ENCODE data around the gene TBX18. TPM values are rescaled to one million over a fixed set of nuclear protein-coding genes. Genes with fewer than 3 reads are reported as not detected.

TBX18 gene
- 0.15 TPM for polyA plus RNA-seq (2013, experiment 1 of 2)
- polyA plus RNA-seq (2013, experiment 2 of 2), result not detected

GRCh38 chr6:84764332-84765049 is at the start of gene TBX18:
TSS of gene TBX18 (minus strand) at chr6:84764598. CDS start at chr6:84764181, 417 bp downstream.
- H3K4me3 ChIP-seq (ENCODE audit: low read length), result peak within 1 kb of the TSS; percentile 52
- H3K27ac ChIP-seq (ENCODE audit: low read depth, low read length), result no peak within 1 kb of the TSS
- no peak within 1 kb of the TSS for H3K9ac ChIP-seq (ENCODE audit: low read depth, low read length)
- under 1% methylated on average over 42 of the region's 42 CpGs for WGBS
- peaks cover 99% of the 10 kb centered on the region for H3K27me3 ChIP-seq (ENCODE audit: insufficient read depth, low read length)
- no peaks in the 10 kb centered on the region for H3K9me3 ChIP-seq (ENCODE audit: insufficient read depth, low read depth, low read length)
- H3K36me3 ChIP-seq (ENCODE audit: insufficient read depth, low read length), result no peaks in the 10 kb centered on the region
- H3K4me1 ChIP-seq (ENCODE audit: insufficient read depth, low read length), result peaks cover 10% of the 10 kb centered on the region

- Histone ChIP-seq H3K4me1 (ENCODE audit: insufficient read depth, low read length) (no peaks in the 10 kb centered on the region), H3K9ac (ENCODE audit: low read depth, low read length) (no peak overlapping the region), H3K27me3 (ENCODE audit: insufficient read depth, low read length) (no peaks in the 10 kb centered on the region), H3K4me3 (ENCODE audit: low read length) (no peak overlapping the region), H3K9me3 (ENCODE audit: insufficient read depth, low read depth, low read length) (no peaks in the 10 kb centered on the region), H3K36me3 (ENCODE audit: insufficient read depth, low read length) (no peaks in the 10 kb centered on the region), H3K27ac (ENCODE audit: low read depth, low read length) (no peak overlapping the region)
These were observed 47.0 kb upstream of the TBX18 start for GRCh38 chr6:84811351-84811750.

- WGBS, result 47% methylated on average over 4 of the region's 4 CpGs
- no peaks in the 10 kb centered on the region for H3K4me1 ChIP-seq (ENCODE audit: insufficient read depth, low read length)
These were observed 45.1 kb upstream of the TBX18 start for GRCh38 chr6:84809455-84809854.

GRCh38 chr6:84808491-84809061 is 44.2 kb upstream of the TBX18 start:
- WGBS, result 88% methylated on average over 6 of the region's 6 CpGs
- Histone ChIP-seq H3K4me1 (ENCODE audit: insufficient read depth, low read length) (no peaks in the 10 kb centered on the region), H3K27me3 (ENCODE audit: insufficient read depth, low read length) (no peaks in the 10 kb centered on the region), H3K9me3 (ENCODE audit: insufficient read depth, low read depth, low read length) (no peaks in the 10 kb centered on the region), H3K27ac (ENCODE audit: low read depth, low read length) (no peak overlapping the region), H3K36me3 (ENCODE audit: insufficient read depth, low read length) (no peaks in the 10 kb centered on the region), H3K9ac (ENCODE audit: low read depth, low read length) (no peak overlapping the region), H3K4me3 (ENCODE audit: low read length) (no peak overlapping the region)

More at GRCh38 chr6:84809455-84809854, 45.1 kb upstream of the TBX18 start:
- Histone ChIP-seq H3K9ac (ENCODE audit: low read depth, low read length) (no peak overlapping the region), H3K27ac (ENCODE audit: low read depth, low read length) (no peak overlapping the region), H3K36me3 (ENCODE audit: insufficient read depth, low read length) (no peaks in the 10 kb centered on the region), H3K27me3 (ENCODE audit: insufficient read depth, low read length) (no peaks in the 10 kb centered on the region), H3K4me3 (ENCODE audit: low read length) (no peak overlapping the region), H3K9me3 (ENCODE audit: insufficient read depth, low read depth, low read length) (no peaks in the 10 kb centered on the region)

- Histone ChIP-seq H3K4me3 (ENCODE audit: low read length) (no peak overlapping the region), H3K9ac (ENCODE audit: low read depth, low read length) (no peak overlapping the region), H3K36me3 (ENCODE audit: insufficient read depth, low read length) (no peaks in the 10 kb centered on the region), H3K9me3 (ENCODE audit: insufficient read depth, low read depth, low read length) (no peaks in the 10 kb centered on the region), H3K4me1 (ENCODE audit: insufficient read depth, low read length) (no peaks in the 10 kb centered on the region), H3K27ac (ENCODE audit: low read depth, low read length) (no peak overlapping the region), H3K27me3 (ENCODE audit: insufficient read depth, low read length) (no peaks in the 10 kb centered on the region)
- WGBS, result 88% methylated on average over 1 of the region's 1 CpG
These were observed 40.7 kb upstream of the TBX18 start for GRCh38 chr6:84805145-84805544.

GRCh38 chr6:84804720-84805119 is 40.3 kb upstream of the TBX18 start:
- Histone ChIP-seq H3K9ac (ENCODE audit: low read depth, low read length) (no peak overlapping the region), H3K4me3 (ENCODE audit: low read length) (no peak overlapping the region), H3K27ac (ENCODE audit: low read depth, low read length) (no peak overlapping the region), H3K27me3 (ENCODE audit: insufficient read depth, low read length) (no peaks in the 10 kb centered on the region), H3K4me1 (ENCODE audit: insufficient read depth, low read length) (no peaks in the 10 kb centered on the region), H3K36me3 (ENCODE audit: insufficient read depth, low read length) (no peaks in the 10 kb centered on the region), H3K9me3 (ENCODE audit: insufficient read depth, low read depth, low read length) (no peaks in the 10 kb centered on the region)
- 92% methylated on average over 2 of the region's 3 CpGs for WGBS

GRCh38 chr6:84801250-84801649 is 36.9 kb upstream of the TBX18 start:
- Histone ChIP-seq H3K27ac (ENCODE audit: low read depth, low read length) (no peak overlapping the region), H3K4me3 (ENCODE audit: low read length) (no peak overlapping the region), H3K9ac (ENCODE audit: low read depth, low read length) (no peak overlapping the region), H3K9me3 (ENCODE audit: insufficient read depth, low read depth, low read length) (no peaks in the 10 kb centered on the region), H3K4me1 (ENCODE audit: insufficient read depth, low read length) (no peaks in the 10 kb centered on the region), H3K27me3 (ENCODE audit: insufficient read depth, low read length) (no peaks in the 10 kb centered on the region), H3K36me3 (ENCODE audit: insufficient read depth, low read length) (no peaks in the 10 kb centered on the region)
- 94% methylated on average over 3 of the region's 3 CpGs for WGBS

- H3K9ac ChIP-seq (ENCODE audit: low read depth, low read length), result no peak overlapping the region
- 100% methylated on average over 1 of the region's 1 CpG for WGBS
- H3K4me1 ChIP-seq (ENCODE audit: insufficient read depth, low read length), result no peaks in the 10 kb centered on the region
- H3K27ac ChIP-seq (ENCODE audit: low read depth, low read length), result no peak overlapping the region
- H3K4me3 ChIP-seq (ENCODE audit: low read length), result no peak overlapping the region
- H3K27me3 ChIP-seq (ENCODE audit: insufficient read depth, low read length), result no peaks in the 10 kb centered on the region
- no peaks in the 10 kb centered on the region for H3K36me3 ChIP-seq (ENCODE audit: insufficient read depth, low read length)
- H3K9me3 ChIP-seq (ENCODE audit: insufficient read depth, low read depth, low read length), result 0 out of 2 replicates have a peak, but pooled peaks cover 2% of the 10 kb centered on the region
These were observed 33.9 kb upstream of the TBX18 start for GRCh38 chr6:84798257-84798656.

GRCh38 chr6:84796343-84796742 is 31.9 kb upstream of the TBX18 start:
- Histone ChIP-seq H3K36me3 (ENCODE audit: insufficient read depth, low read length) (no peaks in the 10 kb centered on the region), H3K9me3 (ENCODE audit: insufficient read depth, low read depth, low read length) (0 out of 2 replicates have a peak, but pooled peaks cover 2% of the 10 kb centered on the region), H3K27me3 (ENCODE audit: insufficient read depth, low read length) (no peaks in the 10 kb centered on the region), H3K27ac (ENCODE audit: low read depth, low read length) (no peak overlapping the region), H3K4me1 (ENCODE audit: insufficient read depth, low read length) (no peaks in the 10 kb centered on the region), H3K9ac (ENCODE audit: low read depth, low read length) (no peak overlapping the region), H3K4me3 (ENCODE audit: low read length) (no peak overlapping the region)
- WGBS, result 86% methylated on average over 2 of the region's 2 CpGs

- WGBS, result 95% methylated on average over 1 of the region's 1 CpG
- H3K27ac ChIP-seq (ENCODE audit: low read depth, low read length), result no peak overlapping the region
- H3K27me3 ChIP-seq (ENCODE audit: insufficient read depth, low read length), result no peaks in the 10 kb centered on the region
- no peak overlapping the region for H3K9ac ChIP-seq (ENCODE audit: low read depth, low read length)
- H3K9me3 ChIP-seq (ENCODE audit: insufficient read depth, low read depth, low read length), result 0 out of 2 replicates have a peak, but pooled peaks cover 2% of the 10 kb centered on the region
- H3K4me3 ChIP-seq (ENCODE audit: low read length), result no peak overlapping the region
- no peaks in the 10 kb centered on the region for H3K4me1 ChIP-seq (ENCODE audit: insufficient read depth, low read length)
- no peaks in the 10 kb centered on the region for H3K36me3 ChIP-seq (ENCODE audit: insufficient read depth, low read length)
These were observed 27.5 kb upstream of the TBX18 start for GRCh38 chr6:84791927-84792326.

GRCh38 chr6:84791233-84791632 is 26.8 kb upstream of the TBX18 start:
- Histone ChIP-seq H3K36me3 (ENCODE audit: insufficient read depth, low read length) (no peaks in the 10 kb centered on the region), H3K4me3 (ENCODE audit: low read length) (no peak overlapping the region), H3K9me3 (ENCODE audit: insufficient read depth, low read depth, low read length) (0 out of 2 replicates have a peak, but pooled peaks cover 2% of the 10 kb centered on the region), H3K27me3 (ENCODE audit: insufficient read depth, low read length) (no peaks in the 10 kb centered on the region), H3K4me1 (ENCODE audit: insufficient read depth, low read length) (no peaks in the 10 kb centered on the region), H3K9ac (ENCODE audit: low read depth, low read length) (no peak overlapping the region), H3K27ac (ENCODE audit: low read depth, low read length) (no peak overlapping the region)
- 95% methylated on average over 2 of the region's 2 CpGs for WGBS
